K562 (cell line): Measurements from ENCODE around the gene HCN3. TPM values are rescaled to one million over a fixed set of nuclear protein-coding genes. Genes with fewer than 3 reads are reported as not detected.
A peak's percentile ranks its signal among the peaks of the same experiment; 100 is the strongest.

Experiments used
- ATAC-seq: fragments of 200-7000 bp; cut with Tn5 transposase; 3 replicates; pipeline ENCODE4 v1.9.1; 2020; ENCODE audit warnings: moderate library complexity
- BruUV-seq: library from RNA; stranded (reverse); fragments of 400-500 nt; replicated peaks from 2 replicates; lab custom pipeline; 2021; lab: Mats Ljungman, UMichigan
- CTCF ChIA-PET: fragments of 300-600 bp; formaldehyde crosslinking; extraction: SDS; loops from one replicate; lab custom pipeline; 2021; ENCODE audit warnings: low intra/inter-chr PET ratio; lab: Yijun Ruan, JAX
- POLR2A ChIA-PET: fragments of 300-600, 350-650 bp; sonication (Branson Sonifier 250); formaldehyde crosslinking; extraction: SDS; loops from one replicate; lab custom pipeline; 2021; ENCODE audit warnings: antibody characterized with exemption, inconsistent platforms; lab: Yijun Ruan, JAX
- DNase-seq, 4 experiments: peaks; one replicate each; pipeline versions ENCODE4 v3.0.0 to v3.0.0-alpha.2; 2011 to 2018; ENCODE audit warnings: low spot score in 3 of 4, mixed read lengths in 3 of 4; ENCODE audit errors: extremely low read depth in 1 of 4
- FAIRE-seq: peaks from 2 replicates; lab custom pipeline; 2011; peaks lifted over from hg19 to GRCh38; lab: Jason Lieb, UNC
- H2AFZ ChIP-seq: 2 replicates; pipeline ENCODE4 v1.6.0; 2011; ENCODE audit warnings: low read depth, low read length, control low read depth, inconsistent platforms
- H3K27ac ChIP-seq: fragments of 200-600 bp; 3 replicates; pipeline ENCODE4 v1.8.0; 2011; ENCODE audit warnings: low read depth, mild to moderate bottlenecking, control low read depth, inconsistent platforms, low read length, moderate library complexity, mixed read lengths; ENCODE audit errors: extremely low read depth
- H3K27me3 ChIP-seq, 2 experiments: fragments of 300-600 bp in 1 of 2; 2 replicates in 1 of 2; 3 replicates in 1 of 2; pipeline versions ENCODE4 v1.6.0 to v1.8.0; 2011; ENCODE audit warnings: inconsistent platforms in 2 of 2, low read length in 2 of 2, mild to moderate bottlenecking in 1 of 2, mixed read lengths in 1 of 2, moderate library complexity in 1 of 2; ENCODE audit not compliant: control insufficient read depth in 2 of 2, insufficient read depth in 2 of 2
- H3K36me3 ChIP-seq: fragments of 300-600 bp; 3 replicates; pipeline ENCODE4 v1.8.0; 2011; ENCODE audit warnings: mild to moderate bottlenecking, low read length, inconsistent platforms; ENCODE audit not compliant: control insufficient read depth, insufficient read depth
- H3K4me1 ChIP-seq, 2 experiments: fragments of 200-600 bp in 1 of 2; replicated peaks in 1 of 2; 2 replicates in 1 of 2; 3 replicates in 1 of 2; pipeline versions ENCODE4 v1.5.1 to v1.8.0; 2011; ENCODE audit warnings: inconsistent platforms in 2 of 2, low read length in 2 of 2, mild to moderate bottlenecking in 1 of 2, mixed read lengths in 1 of 2, moderate library complexity in 1 of 2; ENCODE audit not compliant: control insufficient read depth in 2 of 2, insufficient read depth in 2 of 2
- H3K4me2 ChIP-seq: 2 replicates; pipeline ENCODE4 v1.6.1; 2011; ENCODE audit warnings: low read length, control low read depth, inconsistent platforms, mixed read lengths; ENCODE audit not compliant: insufficient read depth
- H3K4me3 ChIP-seq: fragments of 200-600 bp; sonication (generic), shearing (Covaris generic); 2 replicates; pipeline ENCODE4 v1.5.1; 2016; ENCODE audit warnings: control low read depth, inconsistent platforms
- H3K79me2 ChIP-seq: fragments of 200-600 bp; 3 replicates; pipeline ENCODE4 v1.8.0; 2011; ENCODE audit warnings: low read length, inconsistent platforms; ENCODE audit not compliant: control insufficient read depth, insufficient read depth
- H3K9ac ChIP-seq, 2 experiments: 2 replicates each; pipeline versions ENCODE4 v1.6.0 to v1.6.1; 2011; ENCODE audit warnings: low read depth in 2 of 2, low read length in 2 of 2, control low read depth in 1 of 2, inconsistent platforms in 1 of 2, mild to moderate bottlenecking in 1 of 2, mixed read lengths in 1 of 2; ENCODE audit not compliant: insufficient read depth in 1 of 2
- H3K9me1 ChIP-seq: one replicate; pipeline ENCODE4 v1.6.0; 2011; ENCODE audit warnings: inconsistent platforms, mild to moderate bottlenecking, low read length, moderate library complexity; ENCODE audit not compliant: control insufficient read depth, insufficient read depth
- H3K9me3 ChIP-seq: replicated peaks from 2 replicates; pipeline ENCODE4 v1.5.1; 2011; ENCODE audit warnings: low read depth, low read length, inconsistent platforms; ENCODE audit not compliant: control insufficient read depth, insufficient read depth
- H4K20me1 ChIP-seq: replicated peaks from 2 replicates; pipeline ENCODE4 v1.6.1; 2011; ENCODE audit warnings: low read length, inconsistent platforms, mixed read lengths; ENCODE audit not compliant: control insufficient read depth, insufficient read depth
- PRDM10 ChIP-seq: fragments of 450-650 bp; IDR thresholded peaks from 2 replicates; pipeline ENCODE4 v1.6.1; 2018; ENCODE audit not compliant: partially characterized antibody
- REST ChIP-seq, 2 experiments: fragments of 450-650 bp; formaldehyde crosslinking in 1 of 2; IDR thresholded peaks; 2 replicates each; pipeline versions ENCODE4 v1.4.0 to v1.6.1; 2014 to 2020; ENCODE audit warnings: mild to moderate bottlenecking in 2 of 2, borderline replicate concordance in 1 of 2, low read depth in 1 of 2
- RHOXF2B ChIP-seq: fragments of 250-450 bp; sonication (Bioruptor Pico); conservative IDR thresholded peaks from 2 replicates; pipeline ENCODE4 v1.5.1; 2021
- WGBS: fragments of 100-300 bp; shearing (Covaris generic); methylation state at CpG from one replicate; pipeline ENCODE4 v1.1.6; 2016; ENCODE audit warnings: low coverage, mixed read lengths; ENCODE audit not compliant: insufficient coverage; ENCODE audit errors: missing lambda C conversion rate; 5-methylcytosine and 5-hydroxymethylcytosine counted together
- in situ Hi-C: fragments of 300-500 bp; cut with MboI; formaldehyde crosslinking; loops from 4 replicates; pipeline ENCODE4 v1.15.0; 2018; ENCODE audit warnings: inconsistent platforms, mixed read lengths
- intact Hi-C: fragments of 100-400 bp; cut with micrococcal nuclease; formaldehyde crosslinking; loops from 2 replicates; pipeline ENCODE4 v1.14.2; 2022
- polyA plus RNA-seq, 8 experiments: library from polyadenylated mRNA; depleted of rRNA in 4 of 8; stranded (reverse) in 5 of 8; unstranded in 3 of 8; fragments of >200 nt; fragmentation: Nextera tagmentation in 2 of 8; fragmentation: Illumina TruSeq in 1 of 8; extraction: Ambion mirVana in 2 of 8; extraction: Trizol in 1 of 8; gene quantifications; 2 replicates each; pipeline versions ENCODE4 v1.2.1 to v1.2.3, GENCODE V29; 2011 to 2014; ENCODE audit warnings: inconsistent platforms in 1 of 8, missing spikeins in 1 of 8
- total RNA-seq, 7 experiments: library from RNA; depleted of rRNA in 6 of 7; stranded (reverse); fragments of >200 nt in 6 of 7; fragmentation: Illumina TruSeq in 2 of 7; extraction: Trizol in 2 of 7; gene quantifications; 2 replicates each; pipeline versions ENCODE4 v1.2.1 to v1.2.3, GENCODE V29; 2011 to 2021; ENCODE audit warnings: low replicate concordance in 1 of 7

HCN3 gene
- total and polyA plus RNA-seq, 9 of the 15 experiments (the other 6 are each of a cell fraction or from before 2014, with no cell fraction given), result 0.91 to 9.7 (median 3.9) TPM

- Histone ChIP-seq H4K20me1 (no peaks in the 10 kb centered on the region), H2AFZ (no peak overlapping the region), H3K4me1 (peaks cover 15 to 44% of the 10 kb centered on the region in 2 experiments; a peak in 4 of 5 replicates), H3K9ac (peak overlapping the region in 1 of 2 experiments; percentile 67; a peak in 1 of 4 replicates), H3K9me1 (no peaks in the 10 kb centered on the region), H3K27ac (no peak overlapping the region), H3K4me3 (no peak overlapping the region), H3K79me2 (peaks cover 39% of the 10 kb centered on the region), H3K9me3 (no peaks in the 10 kb centered on the region), H3K36me3 (peaks cover 41% of the 10 kb centered on the region), H3K4me2 (0 out of 2 replicates have a peak overlapping the region, but pooled peaks have one; percentile 31), H3K27me3 (no peaks in the 10 kb centered on the region)
- intact Hi-C loops, result no loop called here
- ATAC-seq, result no peak
- in situ Hi-C loops, result no loop called here
- ChIA-PET CTCF (interaction anchor here (0.6 kb wide), 1 partner anchor 352 kb away, joined by 4 read pairs; no protein-coding TSS in a partner anchor), POLR2A (interaction anchor here (1.8 kb wide), 1 partner anchor 11 kb away, joined by 8 read pairs; the partner anchor contains the start of gene FDPS)
- 59% methylated on average over 7 of the region's 7 CpGs for WGBS
- BruUV-seq, result no TSS peak
- peak; percentile 26 for FAIRE-seq
- no peak for DNase-seq
- peak; percentile 63 for TF ChIP-seq REST (IDR thresholded peaks at IDR 0.05; ENCODE audit: borderline replicate concordance)
- TF ChIP-seq REST (CRISPR knock-in tag; IDR thresholded peaks at IDR 0.05; ENCODE audit: low read depth), result no peak
- TF ChIP-seq PRDM10, result peak; percentile 31
- no peak for TF ChIP-seq RHOXF2B (CRISPR knock-in tag)
These were observed 20.1 kb downstream of the HCN3 start for GRCh38 chr1:155297384-155297783.
